ENCODE data around the gene SPAG9.

DNA sequence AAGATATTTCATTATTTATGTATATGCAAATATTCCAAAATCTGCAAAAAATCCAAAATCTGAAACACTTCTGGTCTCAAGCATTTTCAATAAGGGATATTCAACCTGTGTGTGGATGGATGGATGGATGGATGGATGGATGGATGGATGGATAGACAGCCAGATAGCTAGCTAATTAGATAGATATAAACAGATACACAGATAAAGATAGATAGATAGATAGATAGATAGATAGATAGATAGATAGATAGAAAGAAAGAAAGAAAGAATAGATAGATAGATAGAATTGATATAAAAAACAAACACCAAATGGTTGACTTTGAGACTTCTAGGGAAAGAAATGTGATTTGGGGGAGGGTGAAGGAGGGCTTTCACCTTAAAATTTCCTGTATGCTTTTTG, 139.4 kb downstream of the SPAG9 start:
- TF ChIP-seq, protein P1, sequence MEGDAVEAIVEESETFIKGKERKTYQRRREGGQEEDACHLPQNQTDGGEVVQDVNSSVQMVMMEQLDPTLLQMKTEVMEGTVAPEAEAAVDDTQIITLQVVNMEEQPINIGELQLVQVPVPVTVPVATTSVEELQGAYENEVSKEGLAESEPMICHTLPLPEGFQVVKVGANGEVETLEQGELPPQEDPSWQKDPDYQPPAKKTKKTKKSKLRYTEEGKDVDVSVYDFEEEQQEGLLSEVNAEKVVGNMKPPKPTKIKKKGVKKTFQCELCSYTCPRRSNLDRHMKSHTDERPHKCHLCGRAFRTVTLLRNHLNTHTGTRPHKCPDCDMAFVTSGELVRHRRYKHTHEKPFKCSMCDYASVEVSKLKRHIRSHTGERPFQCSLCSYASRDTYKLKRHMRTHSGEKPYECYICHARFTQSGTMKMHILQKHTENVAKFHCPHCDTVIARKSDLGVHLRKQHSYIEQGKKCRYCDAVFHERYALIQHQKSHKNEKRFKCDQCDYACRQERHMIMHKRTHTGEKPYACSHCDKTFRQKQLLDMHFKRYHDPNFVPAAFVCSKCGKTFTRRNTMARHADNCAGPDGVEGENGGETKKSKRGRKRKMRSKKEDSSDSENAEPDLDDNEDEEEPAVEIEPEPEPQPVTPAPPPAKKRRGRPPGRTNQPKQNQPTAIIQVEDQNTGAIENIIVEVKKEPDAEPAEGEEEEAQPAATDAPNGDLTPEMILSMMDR (IDR thresholded peaks at IDR 0.05), result no peak
- no peak for TF ChIP-seq POLR2A (IDR thresholded peaks at IDR 0.05)
